Stomach (tissue), 4 donors: ENCODE data around the gene SNRPD1.

Source experiments
- POLR2A ChIP-seq, 4 donors: fragments of 450-650 bp; IDR thresholded peaks; one replicate each; pipeline ENCODE4 v1.6.1; 2016; ENCODE audit warnings: antibody characterized with exemption in 4 of 4, control low read depth in 2 of 4, mild to moderate bottlenecking in 1 of 4, moderate library complexity in 1 of 4
- POLR2AphosphoS5 ChIP-seq, 3 donors: sonication (generic); formaldehyde crosslinking; IDR thresholded peaks; one replicate each; pipeline ENCODE4 v1.6.1; 2016; ENCODE audit warnings: antibody characterized with exemption in 3 of 3

DNA sequence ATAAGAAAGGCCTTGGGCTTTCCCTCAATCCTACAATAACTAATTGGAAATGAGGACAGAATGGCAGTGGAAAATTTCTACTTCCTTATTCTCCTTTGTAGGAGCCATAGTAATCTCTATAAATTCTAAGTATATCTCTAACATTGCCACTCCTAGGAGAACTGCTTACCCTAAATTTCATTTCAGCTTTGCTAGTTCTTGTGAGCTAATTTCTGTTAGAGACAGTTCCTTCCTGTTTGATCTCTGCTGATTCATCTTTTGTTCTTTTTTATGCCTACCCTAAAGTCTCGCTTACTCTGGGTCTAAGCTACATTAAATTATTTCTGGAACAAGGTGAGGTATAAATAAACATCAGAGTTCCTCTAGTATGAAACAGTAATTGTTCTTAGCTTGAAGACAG, 66.7 kb downstream of the SNRPD1 start:
- TF ChIP-seq POLR2A (IDR thresholded peaks at IDR 0.05) (no peak), POLR2AphosphoS5 (IDR thresholded peaks at IDR 0.05) (no peak)
